ENCODE results near the gene EFNA4. TPM values are rescaled to one million over a fixed set of nuclear protein-coding genes. Genes with fewer than 3 reads are reported as not detected.
A peak's percentile ranks its signal among the peaks of the same experiment; 100 is the strongest.

Gene EFNA4
- polyA plus RNA-seq, 3 donors, result 2.3 to 8.0 (median 4.1) TPM

DNA sequence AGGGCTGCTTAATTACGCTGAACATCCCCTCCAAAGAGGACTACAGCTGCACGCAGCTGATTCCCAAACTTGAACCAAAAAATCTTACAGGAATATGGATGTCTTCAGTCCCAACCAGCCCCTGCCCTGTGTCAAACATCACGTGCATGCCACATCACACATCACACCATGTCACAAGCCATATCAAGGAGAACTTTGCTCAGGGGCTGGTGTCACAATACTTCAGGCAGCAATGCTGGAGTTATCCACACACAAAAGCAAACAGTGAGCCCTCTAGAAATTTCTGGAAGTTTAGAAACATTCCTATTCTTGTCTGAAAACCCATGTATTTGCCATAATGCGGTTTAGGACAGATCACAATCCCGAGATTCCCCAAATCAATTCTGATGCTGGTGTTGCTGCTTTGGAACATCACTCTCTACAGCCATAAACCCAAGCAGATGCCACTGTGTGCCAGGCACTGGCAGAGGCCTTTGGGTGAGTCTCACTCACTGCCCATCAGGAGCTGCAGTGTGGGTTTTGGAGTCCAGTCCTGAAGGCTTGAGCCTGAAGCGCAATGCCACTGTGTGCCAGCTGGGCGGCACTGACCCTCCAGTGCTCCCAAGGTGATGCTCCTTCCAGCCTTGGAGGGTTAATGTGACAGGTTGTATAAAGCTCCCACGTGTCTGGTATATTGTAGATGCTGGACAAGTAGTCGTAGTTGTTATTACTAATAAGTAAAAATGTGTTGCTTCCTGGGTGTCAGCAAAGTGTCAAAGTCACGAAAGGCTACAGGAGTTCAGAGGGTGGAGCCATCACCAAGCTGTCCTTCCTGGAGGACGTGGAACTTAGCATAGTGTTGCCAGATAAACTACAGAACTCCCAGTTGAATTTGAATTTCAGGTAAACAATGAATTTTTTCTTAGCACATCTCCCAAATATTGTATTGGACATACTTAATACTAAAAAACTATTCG, 44.0 kb downstream of the EFNA4 start:
- H3K27ac Mint-ChIP-seq, result peak overlapping the region in 1 of 7 donors; percentile 33
- Histone ChIP-seq H3K4me3 (replicated peaks in 1 of 3; ENCODE audit: low read depth in 2 of 3, low read length in 3 of 3) (no peak overlapping the region), H4K20me1 (ENCODE audit: insufficient read depth, low read length) (no peaks in the 10 kb centered on the region), H3K27me3 (ENCODE audit: control insufficient read depth in 2 of 2, insufficient read depth in 2 of 2, low read length in 2 of 2) (no peaks in the 10 kb centered on the region), H2AFZ (ENCODE audit: insufficient read depth, low read depth, low read length, poor library complexity, severe bottlenecking) (no peak overlapping the region), H3K9me3 (replicated peaks in 1 of 2; ENCODE audit: control insufficient read depth in 1 of 2, insufficient read depth in 1 of 2, low read length in 2 of 2) (no peaks in the 10 kb centered on the region), H3K9ac (ENCODE audit: insufficient read depth, low read length, poor library complexity, severe bottlenecking) (no peak overlapping the region), H3K79me2 (ENCODE audit: insufficient read depth, low read length) (no peaks in the 10 kb centered on the region), H3K4me1 (ENCODE audit: control insufficient read depth in 1 of 2, insufficient read depth in 2 of 2, low read length in 2 of 2) (peaks cover 12% of the 10 kb centered on the region in 2 donors), H3K27ac (ENCODE audit: low read depth in 1 of 2, low read length in 2 of 2) (no peak overlapping the region), H3K36me3 (replicated peaks in 1 of 2; ENCODE audit: control insufficient read depth in 1 of 2, insufficient read depth in 2 of 2, low read length in 2 of 2) (no peaks in the 10 kb centered on the region), H3K4me2 (replicated peaks; ENCODE audit: extremely low read depth, low read length, poor library complexity, severe bottlenecking) (no peak overlapping the region)
- no peak for DNase-seq
- H3K36me3 Mint-ChIP-seq, result no peaks in the 10 kb centered on the region
- intact Hi-C loops (cut with micrococcal nuclease), result no loop called here
- H3K27me3 Mint-ChIP-seq (ENCODE audit: low read depth in 3 of 3), result peaks cover 0 to 5% (median 5%) of the 10 kb centered on the region in 3 donors
- H3K4me3 Mint-ChIP-seq, result no peak overlapping the region
- TF ChIP-seq, protein P1, sequence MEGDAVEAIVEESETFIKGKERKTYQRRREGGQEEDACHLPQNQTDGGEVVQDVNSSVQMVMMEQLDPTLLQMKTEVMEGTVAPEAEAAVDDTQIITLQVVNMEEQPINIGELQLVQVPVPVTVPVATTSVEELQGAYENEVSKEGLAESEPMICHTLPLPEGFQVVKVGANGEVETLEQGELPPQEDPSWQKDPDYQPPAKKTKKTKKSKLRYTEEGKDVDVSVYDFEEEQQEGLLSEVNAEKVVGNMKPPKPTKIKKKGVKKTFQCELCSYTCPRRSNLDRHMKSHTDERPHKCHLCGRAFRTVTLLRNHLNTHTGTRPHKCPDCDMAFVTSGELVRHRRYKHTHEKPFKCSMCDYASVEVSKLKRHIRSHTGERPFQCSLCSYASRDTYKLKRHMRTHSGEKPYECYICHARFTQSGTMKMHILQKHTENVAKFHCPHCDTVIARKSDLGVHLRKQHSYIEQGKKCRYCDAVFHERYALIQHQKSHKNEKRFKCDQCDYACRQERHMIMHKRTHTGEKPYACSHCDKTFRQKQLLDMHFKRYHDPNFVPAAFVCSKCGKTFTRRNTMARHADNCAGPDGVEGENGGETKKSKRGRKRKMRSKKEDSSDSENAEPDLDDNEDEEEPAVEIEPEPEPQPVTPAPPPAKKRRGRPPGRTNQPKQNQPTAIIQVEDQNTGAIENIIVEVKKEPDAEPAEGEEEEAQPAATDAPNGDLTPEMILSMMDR (IDR thresholded peaks at IDR 0.05), result no peak
- peaks cover 24% of the 10 kb centered on the region for H3K4me1 Mint-ChIP-seq
- WGBS (ENCODE audit: insufficient coverage), result 92% methylated on average over 8 of the region's 12 CpGs
- H3K9me3 Mint-ChIP-seq, result no peaks in the 10 kb centered on the region

DNA sequence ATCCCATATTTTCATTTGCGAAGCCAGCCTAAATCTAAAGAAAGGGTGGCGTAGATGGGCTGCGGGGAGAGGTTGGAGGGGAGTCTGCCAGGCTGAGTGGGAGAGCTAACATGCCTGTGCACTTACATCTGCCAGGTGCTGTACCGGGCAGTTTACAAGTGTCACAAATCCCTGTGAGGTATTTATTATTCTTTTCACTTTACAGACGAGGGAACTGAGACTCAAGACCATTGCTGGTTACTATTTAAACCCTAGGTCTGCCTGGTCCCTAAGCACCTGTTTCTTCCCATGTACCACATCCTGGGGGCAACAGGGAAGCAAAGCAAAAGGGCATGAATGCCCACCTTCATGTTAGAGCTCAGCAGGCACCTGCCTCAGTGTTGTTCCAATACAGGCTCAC, 44.8 kb downstream of the EFNA4 start:
- no peak for DNase-seq
- intact Hi-C loops (cut with micrococcal nuclease), result no loop called here
- Histone ChIP-seq H3K9me3 (replicated peaks in 1 of 2; ENCODE audit: control insufficient read depth in 1 of 2, insufficient read depth in 1 of 2, low read length in 2 of 2) (no peaks in the 10 kb centered on the region), H3K4me1 (ENCODE audit: control insufficient read depth in 1 of 2, insufficient read depth in 2 of 2, low read length in 2 of 2) (peaks cover 5% of the 10 kb centered on the region in 2 donors), H3K4me3 (replicated peaks in 1 of 3; ENCODE audit: low read depth in 2 of 3, low read length in 3 of 3) (no peak overlapping the region), H2AFZ (ENCODE audit: insufficient read depth, low read depth, low read length, poor library complexity, severe bottlenecking) (no peak overlapping the region), H3K79me2 (ENCODE audit: insufficient read depth, low read length) (no peaks in the 10 kb centered on the region), H3K27me3 (ENCODE audit: control insufficient read depth in 2 of 2, insufficient read depth in 2 of 2, low read length in 2 of 2) (no peaks in the 10 kb centered on the region), H3K36me3 (replicated peaks in 1 of 2; ENCODE audit: control insufficient read depth in 1 of 2, insufficient read depth in 2 of 2, low read length in 2 of 2) (no peaks in the 10 kb centered on the region), H3K9ac (ENCODE audit: insufficient read depth, low read length, poor library complexity, severe bottlenecking) (no peak overlapping the region), H3K4me2 (replicated peaks; ENCODE audit: extremely low read depth, low read length, poor library complexity, severe bottlenecking) (no peak overlapping the region), H4K20me1 (ENCODE audit: insufficient read depth, low read length) (no peaks in the 10 kb centered on the region), H3K27ac (ENCODE audit: low read depth in 1 of 2, low read length in 2 of 2) (no peak overlapping the region)
- no peak overlapping the region for H3K4me3 Mint-ChIP-seq
- H3K4me1 Mint-ChIP-seq, result peaks cover 17% of the 10 kb centered on the region
- H3K27ac Mint-ChIP-seq, result peak overlapping the region in 1 of 7 donors; percentile 33
- TF ChIP-seq, protein P1 (IDR thresholded peaks at IDR 0.05), result no peak
- peaks cover 0 to 8% (median 5%) of the 10 kb centered on the region in 3 donors for H3K27me3 Mint-ChIP-seq (ENCODE audit: low read depth in 3 of 3)
- no peaks in the 10 kb centered on the region for H3K9me3 Mint-ChIP-seq
- 95% methylated on average over 4 of the region's 5 CpGs for WGBS (ENCODE audit: insufficient coverage)
- H3K36me3 Mint-ChIP-seq, result no peaks in the 10 kb centered on the region

Measured in CD14-positive monocyte (primary cell).